ENCODE results near the gene KEL.

Gene KEL

DNA sequence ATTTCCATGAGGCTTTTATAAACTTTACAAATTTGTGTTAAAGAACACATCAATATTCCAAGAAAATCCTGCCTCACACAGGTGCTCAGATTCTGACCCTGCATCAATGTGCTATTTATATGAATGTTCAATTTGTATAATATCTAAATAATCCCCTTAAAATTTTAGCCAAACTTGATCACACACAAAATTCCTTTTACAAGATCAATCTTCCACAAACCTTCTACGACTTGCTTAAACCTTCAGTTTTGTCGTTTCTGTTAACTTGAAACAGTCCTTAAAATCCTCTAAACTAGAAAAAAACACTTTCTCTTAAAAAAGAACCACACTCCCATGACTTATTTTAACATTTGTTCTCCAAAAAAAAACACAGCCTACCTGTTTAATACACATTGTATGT lies 56.4 kb downstream of the KEL start:
- no peaks in the 10 kb centered on the region for H3K36me3 ChIP-seq (ENCODE audit: control insufficient read depth, insufficient read depth, low read length)
- no peak overlapping the region for H3K4me3 ChIP-seq (ENCODE audit: insufficient read depth, low read depth, low read length)
- H3K27me3 ChIP-seq (ENCODE audit: control insufficient read depth, insufficient read depth, low read length, poor library complexity, severe bottlenecking) = no peaks in the 10 kb centered on the region
- peaks cover 5% of the 10 kb centered on the region for H3K9me3 ChIP-seq (ENCODE audit: control insufficient read depth, low read length)
- H3K27ac ChIP-seq (ENCODE audit: insufficient read depth, low read depth, low read length, poor library complexity, severe bottlenecking) = no peak overlapping the region
- WGBS, 2 experiments = 78 to 83% methylated on average over 2 of the region's 2 CpGs
- H3K4me1 ChIP-seq (ENCODE audit: control insufficient read depth, insufficient read depth, low read length) = no peaks in the 10 kb centered on the region

DNA sequence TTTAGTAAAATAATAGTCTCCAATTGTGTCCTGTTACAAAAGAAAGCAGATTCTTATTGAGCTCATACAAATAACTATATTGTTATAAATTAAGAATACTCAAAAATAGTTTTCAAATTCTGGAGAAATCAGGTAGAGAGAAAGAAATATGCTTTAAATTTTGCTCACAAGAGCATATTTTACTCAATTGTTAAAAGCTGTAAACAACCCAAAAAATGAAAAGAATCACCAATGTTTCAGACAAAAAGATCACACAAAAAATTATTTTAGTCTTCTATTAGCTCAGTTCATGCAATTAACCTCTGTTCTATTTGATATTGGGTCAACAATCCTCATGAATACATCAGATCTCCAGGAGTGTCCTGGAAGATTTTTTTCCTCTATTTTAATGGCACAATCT lies 58.0 kb downstream of the KEL start:
- no peaks in the 10 kb centered on the region for H3K27me3 ChIP-seq (ENCODE audit: control insufficient read depth, insufficient read depth, low read length, poor library complexity, severe bottlenecking)
- no peaks in the 10 kb centered on the region for H3K4me1 ChIP-seq (ENCODE audit: control insufficient read depth, insufficient read depth, low read length)
- no peaks in the 10 kb centered on the region for H3K36me3 ChIP-seq (ENCODE audit: control insufficient read depth, insufficient read depth, low read length)
- H3K9me3 ChIP-seq (ENCODE audit: control insufficient read depth, low read length) = peaks cover 5% of the 10 kb centered on the region
- no peak overlapping the region for H3K27ac ChIP-seq (ENCODE audit: insufficient read depth, low read depth, low read length, poor library complexity, severe bottlenecking)
- no peak overlapping the region for H3K4me3 ChIP-seq (ENCODE audit: insufficient read depth, low read depth, low read length)

DNA sequence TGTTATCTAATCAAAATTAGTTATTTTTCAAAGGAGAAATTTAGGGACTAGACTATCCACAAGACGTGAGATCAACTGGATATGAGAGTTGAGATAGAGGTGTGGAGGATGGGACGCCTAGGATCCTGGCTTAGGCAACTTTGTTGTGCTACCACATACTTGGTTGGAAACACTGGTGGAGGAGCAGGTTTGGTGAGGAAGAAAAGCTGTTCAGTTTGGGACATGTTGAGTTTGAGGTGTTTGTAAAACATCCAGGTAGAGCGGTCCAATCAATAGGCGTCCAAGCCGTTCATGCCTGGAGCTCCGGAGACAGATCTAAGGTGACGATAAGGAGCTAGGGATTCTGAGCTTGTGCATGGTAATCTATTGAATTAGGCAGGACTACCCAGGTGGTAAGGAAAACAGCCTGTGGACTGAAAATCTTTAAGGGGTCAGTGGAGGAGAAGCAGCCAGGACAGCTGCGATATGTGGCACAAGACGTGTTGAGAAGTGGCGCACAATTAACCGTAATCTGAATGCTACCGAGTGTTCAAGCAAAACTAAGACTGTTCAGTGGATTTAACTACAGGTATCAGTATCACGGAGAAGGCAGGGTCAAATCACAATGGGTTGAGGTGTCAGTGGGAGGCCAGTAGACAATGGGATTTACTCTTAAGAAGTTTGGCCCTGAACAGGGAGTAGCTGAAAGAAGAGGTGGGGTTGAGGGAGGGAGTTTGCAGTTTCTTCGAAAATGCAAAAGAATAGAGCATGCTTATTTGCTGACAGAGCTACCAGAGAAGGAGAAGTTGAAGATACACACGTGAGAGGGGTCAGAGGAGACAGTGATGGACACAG lies 60.5 kb downstream of the KEL start:
- no peaks in the 10 kb centered on the region for H3K4me1 ChIP-seq (ENCODE audit: control insufficient read depth, insufficient read depth, low read length)
- WGBS, 2 experiments = 80 to 83% methylated on average over 15 of the region's 15 CpGs
- no peaks in the 10 kb centered on the region for H3K27me3 ChIP-seq (ENCODE audit: control insufficient read depth, insufficient read depth, low read length, poor library complexity, severe bottlenecking)
- H3K9me3 ChIP-seq (ENCODE audit: control insufficient read depth, low read length) = peaks cover 5% of the 10 kb centered on the region
- H3K36me3 ChIP-seq (ENCODE audit: control insufficient read depth, insufficient read depth, low read length) = no peaks in the 10 kb centered on the region
- no peak overlapping the region for H3K27ac ChIP-seq (ENCODE audit: insufficient read depth, low read depth, low read length, poor library complexity, severe bottlenecking)
- no peak overlapping the region for H3K4me3 ChIP-seq (ENCODE audit: insufficient read depth, low read depth, low read length)

DNA sequence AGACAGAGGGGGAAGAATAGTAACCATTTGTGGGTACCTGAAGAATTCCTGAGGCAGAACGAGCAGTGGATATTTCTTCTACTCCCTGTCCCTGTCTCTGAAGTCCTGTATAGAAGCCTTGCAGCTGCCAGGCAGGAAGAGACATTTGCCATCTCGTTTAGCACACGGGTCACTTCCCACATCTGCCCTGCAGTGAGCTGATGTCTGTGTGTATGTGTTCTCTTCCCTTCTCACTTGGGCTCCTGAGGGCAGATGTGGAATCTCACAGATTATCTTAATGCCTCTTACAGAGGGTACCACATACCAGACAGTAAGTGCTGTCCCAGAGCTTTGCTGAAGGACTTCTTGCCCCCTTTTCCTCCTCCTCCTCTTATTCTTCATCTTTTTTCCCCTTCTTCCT lies 62.5 kb downstream of the KEL start:
- 84 to 85% methylated on average over 3 of the region's 3 CpGs for WGBS, 2 experiments
- Histone ChIP-seq H3K9me3 (ENCODE audit: control insufficient read depth, low read length) (peaks cover 4% of the 10 kb centered on the region), H3K27ac (ENCODE audit: insufficient read depth, low read depth, low read length, poor library complexity, severe bottlenecking) (no peak overlapping the region), H3K4me3 (ENCODE audit: insufficient read depth, low read depth, low read length) (no peak overlapping the region), H3K4me1 (ENCODE audit: control insufficient read depth, insufficient read depth, low read length) (no peaks in the 10 kb centered on the region), H3K36me3 (ENCODE audit: control insufficient read depth, insufficient read depth, low read length) (no peaks in the 10 kb centered on the region), H3K27me3 (ENCODE audit: control insufficient read depth, insufficient read depth, low read length, poor library complexity, severe bottlenecking) (no peaks in the 10 kb centered on the region)

- 81 to 88% methylated on average over 3 of the region's 3 CpGs for WGBS, 2 experiments
- Histone ChIP-seq H3K27ac (ENCODE audit: insufficient read depth, low read depth, low read length, poor library complexity, severe bottlenecking) (no peak overlapping the region), H3K4me1 (ENCODE audit: control insufficient read depth, insufficient read depth, low read length) (no peaks in the 10 kb centered on the region), H3K27me3 (ENCODE audit: control insufficient read depth, insufficient read depth, low read length, poor library complexity, severe bottlenecking) (no peaks in the 10 kb centered on the region), H3K9me3 (ENCODE audit: control insufficient read depth, low read length) (no peaks in the 10 kb centered on the region), H3K4me3 (ENCODE audit: insufficient read depth, low read depth, low read length) (no peak overlapping the region), H3K36me3 (ENCODE audit: control insufficient read depth, insufficient read depth, low read length) (no peaks in the 10 kb centered on the region)
These were observed 63.6 kb downstream of the KEL start for GRCh38 chr7:142898377-142899170.

DNA sequence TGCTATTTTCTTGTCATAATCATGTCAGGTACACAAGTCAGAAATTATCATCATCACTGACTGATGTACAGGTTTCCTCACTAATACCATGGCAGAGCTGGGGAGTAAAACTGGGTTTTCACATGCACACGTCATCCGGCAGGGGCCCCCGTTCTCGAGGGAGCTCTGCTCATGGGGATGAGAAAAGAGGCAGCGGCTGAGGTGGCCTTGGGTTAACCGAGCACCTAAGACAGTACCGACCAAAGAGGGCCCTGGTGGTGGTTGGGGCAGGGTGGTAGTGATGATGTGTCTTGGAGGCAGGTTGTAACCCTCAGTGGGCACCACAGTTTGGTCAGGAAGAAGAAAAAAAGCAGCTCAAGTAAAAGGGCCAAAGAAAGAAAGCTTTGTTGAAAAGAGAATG lies 64.5 kb downstream of the KEL start:
- Histone ChIP-seq H3K27ac (ENCODE audit: insufficient read depth, low read depth, low read length, poor library complexity, severe bottlenecking) (no peak overlapping the region), H3K9me3 (ENCODE audit: control insufficient read depth, low read length) (no peaks in the 10 kb centered on the region), H3K4me1 (ENCODE audit: control insufficient read depth, insufficient read depth, low read length) (no peaks in the 10 kb centered on the region), H3K36me3 (ENCODE audit: control insufficient read depth, insufficient read depth, low read length) (no peaks in the 10 kb centered on the region), H3K4me3 (ENCODE audit: insufficient read depth, low read depth, low read length) (no peak overlapping the region), H3K27me3 (ENCODE audit: control insufficient read depth, insufficient read depth, low read length, poor library complexity, severe bottlenecking) (no peaks in the 10 kb centered on the region)
- 91 to 95% methylated on average over 7 of the region's 7 CpGs for WGBS, 2 experiments

GRCh38 chr7:142896741-142897379 lies 65.3 kb downstream of the KEL start:
- Histone ChIP-seq H3K4me3 (ENCODE audit: insufficient read depth, low read depth, low read length) (no peak overlapping the region), H3K9me3 (ENCODE audit: control insufficient read depth, low read length) (no peaks in the 10 kb centered on the region), H3K36me3 (ENCODE audit: control insufficient read depth, insufficient read depth, low read length) (no peaks in the 10 kb centered on the region), H3K4me1 (ENCODE audit: control insufficient read depth, insufficient read depth, low read length) (no peaks in the 10 kb centered on the region), H3K27me3 (ENCODE audit: control insufficient read depth, insufficient read depth, low read length, poor library complexity, severe bottlenecking) (no peaks in the 10 kb centered on the region), H3K27ac (ENCODE audit: insufficient read depth, low read depth, low read length, poor library complexity, severe bottlenecking) (no peak overlapping the region)
- WGBS, 2 experiments = 95 to 97% methylated on average over 3 of the region's 3 CpGs

DNA sequence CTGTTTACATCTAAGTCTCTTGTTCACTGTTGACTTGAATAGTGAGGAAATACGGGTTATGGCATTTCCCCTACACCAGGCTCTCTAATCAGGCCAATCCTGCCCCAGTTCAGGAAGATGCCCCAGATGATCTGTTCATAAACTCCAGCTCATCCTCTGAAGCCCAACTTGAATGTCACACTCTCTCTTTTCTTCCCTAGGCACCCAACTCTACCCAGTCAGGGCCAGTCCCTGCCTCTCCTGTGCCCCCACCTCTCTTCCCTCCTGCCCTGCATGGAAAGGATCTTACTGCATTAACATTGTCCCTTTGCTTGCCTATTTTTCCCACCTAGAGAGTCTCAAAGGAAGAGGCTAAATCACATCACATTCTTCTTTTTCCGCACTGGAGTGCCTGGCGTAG lies 66.0 kb downstream of the KEL start:
- WGBS, 2 experiments = 96 to 98% methylated on average over 3 of the region's 3 CpGs
- H3K36me3 ChIP-seq (ENCODE audit: control insufficient read depth, insufficient read depth, low read length) = no peaks in the 10 kb centered on the region
- H3K4me3 ChIP-seq (ENCODE audit: insufficient read depth, low read depth, low read length) = no peak overlapping the region
- no peaks in the 10 kb centered on the region for H3K9me3 ChIP-seq (ENCODE audit: control insufficient read depth, low read length)
- no peak overlapping the region for H3K27ac ChIP-seq (ENCODE audit: insufficient read depth, low read depth, low read length, poor library complexity, severe bottlenecking)
- no peaks in the 10 kb centered on the region for H3K27me3 ChIP-seq (ENCODE audit: control insufficient read depth, insufficient read depth, low read length, poor library complexity, severe bottlenecking)
- no peaks in the 10 kb centered on the region for H3K4me1 ChIP-seq (ENCODE audit: control insufficient read depth, insufficient read depth, low read length)

DNA sequence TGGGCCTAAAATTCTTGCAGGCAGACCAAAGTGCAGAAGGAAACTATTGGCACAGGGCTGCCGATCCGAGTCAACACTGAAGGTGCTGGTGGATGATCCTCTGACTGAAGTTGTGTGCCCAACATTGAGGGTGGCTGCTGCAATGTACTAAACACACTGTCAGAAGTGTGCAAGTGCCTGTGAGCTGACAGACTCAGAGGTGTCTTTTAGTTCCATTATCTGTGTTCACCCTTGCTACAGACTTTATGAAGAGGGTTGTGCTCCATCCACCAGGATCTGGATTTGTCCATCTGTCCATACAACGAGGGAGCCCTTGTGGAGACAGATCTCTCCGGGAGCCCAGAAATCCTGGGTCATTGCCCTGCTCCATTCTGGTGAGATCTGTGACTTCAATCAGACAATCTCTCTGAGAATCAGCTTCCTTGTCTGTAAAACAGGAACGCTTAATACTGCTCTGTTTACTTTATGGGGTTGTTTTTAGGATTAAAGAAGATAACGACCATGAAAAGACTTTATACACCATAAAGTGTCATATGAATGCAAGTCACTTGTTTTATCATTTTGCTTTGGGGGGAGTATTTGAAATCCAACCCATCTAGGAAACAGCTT lies 67.1 kb downstream of the KEL start:
- 87 to 93% methylated on average over 4 to 6 of the region's 6 CpGs for WGBS, 2 experiments
- Histone ChIP-seq H3K4me1 (ENCODE audit: control insufficient read depth, insufficient read depth, low read length) (no peaks in the 10 kb centered on the region), H3K27me3 (ENCODE audit: control insufficient read depth, insufficient read depth, low read length, poor library complexity, severe bottlenecking) (no peaks in the 10 kb centered on the region), H3K9me3 (ENCODE audit: control insufficient read depth, low read length) (no peaks in the 10 kb centered on the region), H3K36me3 (ENCODE audit: control insufficient read depth, insufficient read depth, low read length) (no peaks in the 10 kb centered on the region), H3K27ac (ENCODE audit: insufficient read depth, low read depth, low read length, poor library complexity, severe bottlenecking) (no peak overlapping the region), H3K4me3 (ENCODE audit: insufficient read depth, low read depth, low read length) (no peak overlapping the region)
